Central memory CD8-positive, alpha-beta T cell (primary cell): Measurements from ENCODE around the gene VPS37B.
"Not testable (repeated sequence)": the region's sequence is repeated elsewhere in the genome, so short reads cannot be mapped to it uniquely, and the experiment has no call there.

Experiments used
- ATAC-seq: fragments of 150-1000 bp; cut with Tn5 transposase; replicated peaks from 2 replicates; pipeline ENCODE4 v1.10.0; 2022; ENCODE audit warnings: mild to moderate bottlenecking, moderate FRiP score, moderate number of reproducible peaks; ENCODE audit not compliant: poor library complexity, severe bottlenecking; ENCODE audit errors: extremely low read depth
- DNase-seq, 2 donors: peaks; one replicate each; pipeline ENCODE4 v3.0.0; 2021; ENCODE audit warnings: low spot score in 2 of 2
- H3K27ac Mint-ChIP-seq: one replicate; pipeline ENCODE4 v1.8.0; 2022; ENCODE audit warnings: low read depth, mild to moderate bottlenecking, moderate library complexity, mixed read lengths
- H3K27me3 Mint-ChIP-seq: one replicate; pipeline ENCODE4 v1.8.0; 2022; ENCODE audit warnings: mixed read lengths
- H3K36me3 Mint-ChIP-seq: one replicate; pipeline ENCODE4 v1.8.0; 2022; ENCODE audit warnings: mild to moderate bottlenecking, moderate library complexity, mixed read lengths; ENCODE audit not compliant: insufficient read depth
- H3K4me1 Mint-ChIP-seq: one replicate; pipeline ENCODE4 v1.8.0; 2022; ENCODE audit warnings: mixed read lengths
- H3K4me3 Mint-ChIP-seq: one replicate; pipeline ENCODE4 v1.8.0; 2022; ENCODE audit warnings: mild to moderate bottlenecking, moderate library complexity, mixed read lengths
- H3K9me3 Mint-ChIP-seq: one replicate; pipeline ENCODE4 v1.8.0; 2022; ENCODE audit warnings: mixed read lengths

VPS37B gene

DNA sequence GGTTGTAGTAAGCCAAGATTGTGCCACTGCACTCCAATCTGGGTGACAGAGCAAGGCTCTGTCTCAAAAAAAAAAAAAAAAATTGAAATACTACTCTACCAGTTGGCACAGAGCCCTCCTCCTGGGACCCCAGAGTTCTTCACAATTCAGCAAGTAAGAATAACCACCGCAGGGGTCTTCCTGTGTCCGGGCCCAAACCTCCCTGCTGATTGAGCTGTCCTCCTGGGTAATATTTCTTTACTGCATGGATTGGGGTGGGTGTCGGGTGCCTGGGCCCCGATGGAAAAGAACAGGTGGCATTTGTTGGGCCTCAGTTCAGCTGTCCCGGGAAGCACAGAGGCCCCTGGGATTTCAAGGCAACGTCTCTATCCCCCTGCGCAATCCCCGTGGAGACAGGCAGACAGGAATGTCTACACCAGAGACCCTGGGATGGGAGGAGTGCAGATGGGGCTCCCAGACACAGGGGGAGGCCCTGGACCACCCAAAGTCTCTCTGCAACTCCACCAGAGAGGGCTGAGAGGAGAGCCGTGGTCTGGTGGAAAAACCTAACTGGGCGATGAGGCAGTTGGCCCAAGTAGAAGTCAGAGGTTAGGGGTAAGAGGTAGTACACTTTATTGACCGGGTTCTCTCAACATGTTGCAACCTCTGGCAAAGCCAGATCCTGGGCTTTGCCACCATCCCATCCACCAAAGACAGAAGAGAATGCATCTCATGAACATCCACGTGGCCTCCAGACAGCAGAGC lies 32.7 kb upstream of the VPS37B start:
- ATAC-seq (no peak), DNase-seq (no peak)
- Mint-ChIP-seq H3K36me3 (no peaks in the 10 kb centered on the region), H3K9me3 (no peaks in the 10 kb centered on the region), H3K4me3 (no peak overlapping the region), H3K27me3 (no peaks in the 10 kb centered on the region), H3K27ac (peak overlapping the region; percentile 22), H3K4me1 (no peaks in the 10 kb centered on the region)

DNA sequence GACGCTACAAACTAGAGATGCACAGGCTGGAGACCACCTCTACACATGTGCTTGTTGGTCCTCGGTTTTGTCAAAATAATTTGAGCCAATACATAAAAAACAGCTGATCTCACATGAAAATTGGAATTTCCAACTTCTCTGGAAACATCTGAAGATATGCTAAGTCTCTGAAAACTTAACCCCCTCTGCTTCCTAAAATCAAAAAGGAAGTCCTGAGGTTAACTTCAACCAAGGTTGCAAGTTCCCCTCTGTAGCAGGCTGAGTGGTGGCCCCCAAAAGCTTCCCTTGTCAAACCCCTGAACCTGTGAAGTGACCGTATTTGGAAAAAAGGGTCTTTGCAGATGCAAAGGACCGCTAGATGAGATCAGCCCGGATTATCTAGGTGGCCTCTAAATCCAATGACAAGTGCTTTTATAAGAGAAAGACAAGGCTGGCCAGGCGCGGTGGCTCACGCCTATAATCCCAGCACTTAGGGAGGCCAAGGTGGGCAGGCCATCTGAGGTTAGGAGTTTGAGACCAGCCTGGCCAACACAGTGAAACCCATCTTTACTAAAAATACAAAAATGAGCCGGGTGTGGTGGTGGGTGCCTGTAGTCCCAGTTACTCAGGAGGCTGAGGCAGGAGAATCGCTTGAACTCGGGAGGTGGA lies 32.0 kb upstream of the VPS37B start:
- Mint-ChIP-seq H3K27me3 (no peaks in the 10 kb centered on the region), H3K4me1 (no peaks in the 10 kb centered on the region), H3K36me3 (no peaks in the 10 kb centered on the region), H3K4me3 (no peak overlapping the region), H3K9me3 (no peaks in the 10 kb centered on the region), H3K27ac (peak overlapping the region; percentile 22)
- DNase-seq (no peak), ATAC-seq (no peak)

DNA sequence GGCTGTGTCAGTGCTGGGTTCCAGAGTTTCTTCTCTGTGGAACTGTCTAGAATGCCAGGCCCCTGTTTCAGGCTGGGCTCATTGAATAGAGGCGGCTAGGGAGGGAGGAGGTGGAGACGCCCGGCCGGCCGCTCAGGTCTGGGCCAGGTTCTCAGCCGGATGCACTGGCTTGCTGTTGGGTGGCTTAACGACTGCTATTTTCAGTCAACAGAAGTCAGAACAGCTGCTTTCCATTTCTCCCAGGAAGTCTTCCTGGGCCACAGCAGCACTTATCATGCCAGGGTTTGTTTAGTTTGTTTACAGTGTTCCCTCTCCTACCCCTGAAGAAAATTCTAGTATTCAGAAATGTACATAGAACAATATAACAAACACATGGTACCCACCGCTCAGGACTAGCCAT lies 26.0 kb upstream of the VPS37B start:
- Mint-ChIP-seq H3K9me3 (no peaks in the 10 kb centered on the region), H3K4me1 (no peaks in the 10 kb centered on the region), H3K27ac (no peak overlapping the region), H3K27me3 (no peaks in the 10 kb centered on the region), H3K36me3 (no peaks in the 10 kb centered on the region), H3K4me3 (no peak overlapping the region)
- DNase-seq (no peak), ATAC-seq (no peak)

DNA sequence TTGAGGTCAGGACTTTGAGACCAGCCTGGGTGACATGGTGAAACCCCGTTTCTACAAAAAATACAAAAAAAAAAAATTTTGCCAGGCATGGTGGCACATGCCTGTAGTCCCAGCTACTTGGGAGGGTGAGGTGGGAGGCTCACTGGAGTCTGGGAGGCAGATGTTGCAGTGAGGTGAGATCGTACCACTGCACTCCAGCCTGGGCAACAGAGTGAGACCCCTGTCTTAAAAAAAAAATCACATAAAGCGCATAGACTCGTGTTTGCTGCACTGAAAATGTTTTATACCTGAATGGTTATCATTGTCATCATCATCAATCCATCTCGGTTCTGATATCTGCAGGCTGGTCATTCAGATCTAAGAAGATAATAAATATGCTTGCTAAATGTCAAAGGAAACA lies 24.8 kb upstream of the VPS37B start:
- H3K4me3 Mint-ChIP-seq: no peak overlapping the region
- ATAC-seq (no peak), DNase-seq (no peak)
- no peaks in the 10 kb centered on the region for H3K36me3 Mint-ChIP-seq
- H3K27ac Mint-ChIP-seq: no peak overlapping the region
- H3K9me3 Mint-ChIP-seq: no peaks in the 10 kb centered on the region
- H3K27me3 Mint-ChIP-seq: no peaks in the 10 kb centered on the region
- no peaks in the 10 kb centered on the region for H3K4me1 Mint-ChIP-seq

DNA sequence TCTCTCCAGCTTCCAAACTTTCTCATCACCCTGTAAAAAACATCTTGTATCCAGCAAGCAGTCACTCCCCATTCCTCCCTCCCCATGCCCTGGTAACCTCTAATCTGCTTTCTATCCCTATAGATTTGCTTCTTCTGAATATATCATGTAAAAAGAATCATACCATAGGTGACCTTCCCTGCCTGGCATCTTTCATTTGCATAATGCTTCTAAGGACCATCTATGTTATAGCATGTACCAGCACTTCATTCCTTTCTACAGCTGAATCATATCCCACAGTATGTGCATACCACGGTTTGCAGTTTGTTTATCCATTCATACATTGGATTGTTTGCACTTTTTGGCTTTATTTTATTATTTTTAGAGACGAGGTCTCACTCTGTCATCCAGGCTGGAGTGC lies 22.9 kb upstream of the VPS37B start:
- H3K27me3 Mint-ChIP-seq: no peaks in the 10 kb centered on the region
- no peaks in the 10 kb centered on the region for H3K9me3 Mint-ChIP-seq
- H3K27ac Mint-ChIP-seq: no peak overlapping the region
- H3K36me3 Mint-ChIP-seq: no peaks in the 10 kb centered on the region
- ATAC-seq (no peak), DNase-seq (no peak)
- no peaks in the 10 kb centered on the region for H3K4me1 Mint-ChIP-seq
- H3K4me3 Mint-ChIP-seq: no peak overlapping the region

DNA sequence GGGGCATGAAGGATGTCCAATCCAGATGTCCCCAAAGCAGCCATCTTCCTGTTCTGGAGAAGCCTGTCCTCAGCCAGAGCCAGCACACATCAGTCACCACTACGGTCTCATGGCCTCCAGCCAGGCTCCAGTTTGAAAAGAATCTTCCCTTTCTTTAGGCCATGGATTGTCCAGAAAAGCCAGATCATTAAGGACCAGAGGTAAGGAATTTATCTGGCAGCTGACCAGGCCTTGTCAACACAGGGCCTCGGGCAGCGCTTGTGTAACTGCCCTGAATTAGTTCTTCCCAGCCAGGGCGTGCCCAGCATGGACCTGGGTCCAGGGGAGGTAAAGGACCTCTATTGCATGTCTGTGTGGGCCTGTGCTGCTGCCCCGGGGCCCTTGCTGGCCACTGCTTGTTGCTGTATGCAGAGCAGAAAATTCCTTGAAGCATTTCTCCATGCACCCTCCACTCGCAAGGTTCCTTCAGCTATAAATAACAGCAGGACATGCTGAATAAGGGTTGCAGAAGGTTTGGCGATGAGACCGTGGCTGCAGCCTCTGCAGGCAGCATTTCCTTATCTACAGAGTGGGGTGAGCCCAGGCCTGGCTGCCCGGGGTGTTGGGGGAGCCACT lies 21.7 kb upstream of the VPS37B start:
- Mint-ChIP-seq H3K36me3 (no peaks in the 10 kb centered on the region), H3K4me3 (no peak overlapping the region), H3K27me3 (no peaks in the 10 kb centered on the region), H3K27ac (no peak overlapping the region), H3K9me3 (no peaks in the 10 kb centered on the region), H3K4me1 (no peaks in the 10 kb centered on the region)
- ATAC-seq: no peak
- no peak for DNase-seq

DNA sequence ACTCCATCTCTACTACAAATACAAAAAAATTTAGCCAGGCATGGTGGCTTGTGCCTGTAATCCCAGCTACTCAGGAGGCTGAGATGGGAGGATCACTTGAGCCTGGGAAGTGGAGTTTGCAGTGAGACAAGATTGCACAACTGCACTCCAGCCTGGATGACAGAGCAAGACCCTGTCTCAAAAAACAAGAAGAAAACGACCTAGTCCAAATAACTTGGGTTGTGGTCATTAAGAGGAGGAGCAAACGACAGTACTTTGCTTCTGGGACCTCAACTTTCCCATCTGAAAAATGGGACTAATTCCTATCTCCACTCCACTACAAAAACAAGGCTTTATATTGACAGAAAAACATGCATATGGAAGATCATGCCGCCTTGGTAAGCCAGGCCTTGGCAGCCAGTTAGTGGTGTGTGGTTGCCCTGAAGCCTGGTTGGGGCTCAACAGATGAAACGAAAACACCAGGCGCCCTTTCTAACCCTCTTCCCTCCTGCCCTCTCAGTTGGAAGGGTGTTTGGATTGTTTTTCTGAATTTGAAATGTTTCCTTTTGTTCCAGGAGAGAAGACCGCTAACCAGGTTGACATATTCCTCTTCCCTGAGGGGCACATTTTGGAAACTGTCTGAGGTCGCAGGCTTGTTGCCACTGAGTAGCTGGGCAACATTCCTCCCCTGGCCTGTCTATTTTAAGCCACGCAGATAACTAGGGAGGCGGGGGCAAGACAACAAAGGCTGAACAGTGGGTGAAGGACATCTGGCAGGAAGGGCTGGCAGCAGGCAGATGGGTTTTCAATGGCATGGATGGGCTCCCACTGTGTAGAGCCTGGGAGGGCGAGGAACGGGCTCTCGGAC lies 13.7 kb upstream of the VPS37B start:
- Mint-ChIP-seq H3K27ac (no peak overlapping the region), H3K4me1 (peaks cover 5% of the 10 kb centered on the region), H3K9me3 (no peaks in the 10 kb centered on the region), H3K4me3 (no peak overlapping the region), H3K27me3 (no peaks in the 10 kb centered on the region), H3K36me3 (no peaks in the 10 kb centered on the region)
- no peak for ATAC-seq
- no peak for DNase-seq

DNA sequence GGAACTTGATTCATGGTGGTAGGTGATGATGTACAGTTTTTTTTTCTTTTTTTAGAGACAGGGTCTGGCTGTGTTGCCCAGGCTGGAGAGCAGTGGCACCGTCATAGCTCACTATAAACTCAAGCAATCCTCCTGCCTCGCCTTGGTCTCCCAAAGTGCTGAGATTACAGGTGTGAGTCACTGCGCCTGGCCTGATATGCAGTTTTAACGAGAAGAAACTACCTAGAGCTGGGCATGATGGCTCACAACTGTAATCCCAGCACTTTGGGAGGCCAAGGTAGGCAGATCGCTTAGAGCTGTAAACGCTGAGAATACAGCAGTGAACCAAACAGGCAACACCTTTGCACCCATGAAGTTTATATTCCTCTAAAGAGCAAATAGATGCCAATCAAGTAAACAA lies 13.0 kb upstream of the VPS37B start:
- no peaks in the 10 kb centered on the region for H3K36me3 Mint-ChIP-seq
- H3K27me3 Mint-ChIP-seq: no peaks in the 10 kb centered on the region
- H3K27ac Mint-ChIP-seq: no peak overlapping the region
- H3K9me3 Mint-ChIP-seq: no peaks in the 10 kb centered on the region
- DNase-seq (no peak), ATAC-seq (no peak)
- no peak overlapping the region for H3K4me3 Mint-ChIP-seq
- peaks cover 5% of the 10 kb centered on the region for H3K4me1 Mint-ChIP-seq

DNA sequence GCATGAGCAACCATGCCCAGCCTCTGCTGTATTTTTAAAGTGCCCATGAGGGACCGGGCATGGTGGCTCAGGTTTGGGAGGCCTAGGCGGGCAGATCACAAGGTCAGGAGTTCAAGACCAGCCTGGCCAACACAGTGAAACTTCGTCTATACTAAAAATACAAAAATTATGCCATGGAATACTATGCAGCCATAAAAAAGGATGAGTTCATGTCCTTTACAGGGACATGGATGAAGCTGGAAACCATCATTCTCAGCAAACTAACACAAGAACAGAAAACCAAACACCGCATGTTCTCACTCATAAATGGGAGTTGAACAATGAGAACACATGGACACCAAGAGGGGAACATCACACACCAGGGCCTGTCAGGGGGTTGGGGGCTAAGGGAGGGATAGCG lies 9.3 kb upstream of the VPS37B start:
- H3K36me3 Mint-ChIP-seq, ATAC-seq, H3K9me3 Mint-ChIP-seq, H3K4me3 Mint-ChIP-seq, H3K27me3 Mint-ChIP-seq, H3K27ac Mint-ChIP-seq, DNase-seq: not testable (repeated sequence)
- peaks cover 22% of the 10 kb centered on the region for H3K4me1 Mint-ChIP-seq

DNA sequence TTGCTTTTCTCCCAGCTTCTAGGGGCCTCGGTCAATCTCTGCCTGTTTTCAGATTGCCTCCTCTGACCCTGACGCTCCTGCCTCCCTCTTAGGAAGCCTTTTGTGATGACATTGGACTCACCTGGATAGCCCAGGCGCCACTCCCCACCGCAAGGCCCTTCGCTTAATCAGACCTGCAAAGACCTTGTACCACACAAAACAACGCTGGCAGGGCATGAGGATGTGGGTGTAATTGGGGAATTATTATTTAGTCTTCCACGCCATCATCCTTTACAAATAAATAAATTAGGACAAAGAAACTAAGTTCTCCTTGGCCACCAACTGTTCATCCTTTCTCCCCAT lies 7.7 kb upstream of the VPS37B start:
- H3K36me3 Mint-ChIP-seq: peaks cover 4% of the 10 kb centered on the region
- ATAC-seq (no peak), DNase-seq (no peak)
- H3K27ac Mint-ChIP-seq: no peak overlapping the region
- H3K27me3 Mint-ChIP-seq: no peaks in the 10 kb centered on the region
- no peaks in the 10 kb centered on the region for H3K9me3 Mint-ChIP-seq
- peaks cover 36% of the 10 kb centered on the region for H3K4me1 Mint-ChIP-seq
- H3K4me3 Mint-ChIP-seq: no peak overlapping the region

DNA sequence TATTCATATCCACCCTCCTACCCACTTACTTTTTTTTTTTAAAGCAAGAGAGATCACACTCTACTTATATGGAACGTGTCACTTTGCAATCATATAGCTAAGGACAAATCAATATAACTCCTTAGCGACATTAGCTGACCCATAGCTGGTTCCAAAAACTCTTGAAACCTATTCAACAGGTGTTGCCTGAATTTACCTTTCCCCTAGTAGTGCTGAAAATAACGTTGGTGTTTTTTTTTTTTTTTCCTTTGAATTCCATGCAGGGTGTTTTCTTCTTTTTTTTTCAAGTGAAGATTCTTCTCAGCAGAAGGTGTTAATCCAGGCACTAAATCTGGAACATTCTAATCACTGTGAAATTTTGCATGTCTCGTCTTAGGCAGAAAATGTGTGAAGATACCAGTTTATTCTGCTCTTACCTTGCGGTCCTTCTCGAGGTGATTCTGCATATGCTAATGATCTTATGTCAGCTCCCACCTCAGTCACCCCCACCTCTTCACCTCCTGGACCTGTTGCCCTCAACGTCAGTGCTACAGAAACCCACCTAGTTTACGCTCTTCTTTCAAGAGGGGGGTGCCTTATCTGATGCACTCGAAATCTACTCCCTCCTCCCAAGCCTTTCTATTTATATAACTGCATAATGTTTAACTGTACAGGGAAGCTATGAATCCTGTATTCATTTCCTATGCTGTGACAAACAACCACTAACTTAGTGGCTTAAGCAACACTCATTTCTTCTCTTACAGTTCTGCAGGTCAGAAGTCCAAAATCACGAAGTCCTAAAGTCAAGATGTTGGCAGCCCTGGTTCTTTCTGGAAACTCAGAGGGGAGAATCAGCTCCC lies 7.1 kb upstream of the VPS37B start:
- Mint-ChIP-seq H3K4me1 (peaks cover 41% of the 10 kb centered on the region), H3K36me3 (peaks cover 7% of the 10 kb centered on the region), H3K27ac (no peak overlapping the region)

DNA sequence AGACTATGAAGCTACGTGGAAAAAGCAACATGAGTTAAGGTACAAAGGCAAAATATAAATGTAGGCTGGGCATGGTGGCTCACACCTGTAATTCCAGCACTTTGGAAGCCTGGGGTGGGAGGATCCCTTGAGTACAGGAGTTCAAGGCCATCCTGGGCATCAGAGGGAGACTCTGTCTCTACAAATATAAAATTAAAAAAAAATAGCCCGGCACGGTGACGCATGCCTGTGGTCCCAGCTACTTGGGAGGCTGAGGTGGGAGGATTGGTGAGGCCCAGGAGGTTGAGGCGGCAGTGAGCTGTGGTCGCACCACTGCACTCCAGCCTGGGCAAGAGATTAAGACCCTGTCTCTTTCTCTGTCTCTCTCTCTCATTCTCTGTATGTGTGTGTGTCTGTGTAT lies 4.0 kb upstream of the VPS37B start:
- DNase-seq (no peak), ATAC-seq (no peak)
- Mint-ChIP-seq H3K4me1 (peaks cover 59% of the 10 kb centered on the region), H3K9me3 (no peaks in the 10 kb centered on the region), H3K4me3 (peak overlapping the region; percentile 88), H3K27ac (peak overlapping the region; percentile 57), H3K27me3 (no peaks in the 10 kb centered on the region), H3K36me3 (peaks cover 22% of the 10 kb centered on the region)

More for the DNA sequence above, 7.1 kb upstream of the VPS37B start:
- Mint-ChIP-seq H3K27me3 (no peaks in the 10 kb centered on the region), H3K4me3 (no peak overlapping the region), H3K9me3 (no peaks in the 10 kb centered on the region)
- ATAC-seq (no peak), DNase-seq (no peak)
